ENCODE measurements around the gene FEN1.

FEN1 gene

DNA sequence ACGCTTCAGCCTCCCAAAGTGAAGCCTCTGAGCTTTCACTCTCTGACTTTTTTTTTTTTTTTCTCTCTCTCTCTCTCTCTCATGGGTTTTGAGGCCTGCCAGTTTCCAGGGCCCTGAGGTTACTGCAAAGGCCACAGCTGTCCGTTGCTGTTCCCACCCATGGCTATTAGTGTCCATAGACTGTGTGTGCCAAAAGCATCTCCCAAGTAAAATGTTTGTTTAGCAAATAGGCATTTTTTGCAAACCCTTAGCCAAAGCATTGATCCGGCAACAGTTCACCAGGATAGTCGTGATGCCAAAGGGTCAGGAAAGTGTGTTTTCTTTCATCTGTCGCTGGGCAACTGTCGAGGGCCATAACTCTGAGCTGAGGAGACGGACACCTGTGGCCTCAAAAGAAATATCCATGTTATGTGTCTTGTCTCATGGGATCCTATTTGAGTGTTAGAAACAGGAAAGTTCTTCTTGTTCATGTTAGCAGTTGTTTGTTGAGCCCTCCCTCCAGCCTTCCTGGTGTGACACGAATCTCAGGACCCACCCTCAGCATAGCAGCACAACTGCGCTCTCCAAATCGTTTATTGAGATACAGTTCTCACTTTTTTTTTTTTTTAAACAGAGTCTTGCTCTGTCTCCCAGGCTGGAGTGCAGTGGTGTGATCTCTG is 53.8 kb downstream of the FEN1 start (continued):
- TF ChIP-seq OSR2 (tag by site-specific recombination; IDR thresholded peaks at IDR 0.05) (no peak), ZNF394 (tag by site-specific recombination; IDR thresholded peaks at IDR 0.05; ENCODE audit: borderline replicate concordance) (no peak)
